GM12864 (cell line): Measurements from ENCODE around the gene PCBP3.

Experiments used
- DNase-seq: peaks from one replicate; pipeline ENCODE4 v3.0.0-alpha.2; 2011; ENCODE audit warnings: low read depth
- H3K4me3 ChIP-seq: 2 replicates; pipeline ENCODE4 v1.5.1; 2011; ENCODE audit warnings: mild to moderate bottlenecking, low read depth, low read length, control low read depth
- TF ChIP-seq, protein P1 (sequence below): IDR thresholded peaks from 2 replicates; pipeline ENCODE4 v1.5.1; 2011; ENCODE audit warnings: low read depth, mild to moderate bottlenecking, moderate library complexity, low read length, control low read depth, inconsistent platforms; ENCODE audit errors: missing control alignments

The PCBP3 gene

DNA sequence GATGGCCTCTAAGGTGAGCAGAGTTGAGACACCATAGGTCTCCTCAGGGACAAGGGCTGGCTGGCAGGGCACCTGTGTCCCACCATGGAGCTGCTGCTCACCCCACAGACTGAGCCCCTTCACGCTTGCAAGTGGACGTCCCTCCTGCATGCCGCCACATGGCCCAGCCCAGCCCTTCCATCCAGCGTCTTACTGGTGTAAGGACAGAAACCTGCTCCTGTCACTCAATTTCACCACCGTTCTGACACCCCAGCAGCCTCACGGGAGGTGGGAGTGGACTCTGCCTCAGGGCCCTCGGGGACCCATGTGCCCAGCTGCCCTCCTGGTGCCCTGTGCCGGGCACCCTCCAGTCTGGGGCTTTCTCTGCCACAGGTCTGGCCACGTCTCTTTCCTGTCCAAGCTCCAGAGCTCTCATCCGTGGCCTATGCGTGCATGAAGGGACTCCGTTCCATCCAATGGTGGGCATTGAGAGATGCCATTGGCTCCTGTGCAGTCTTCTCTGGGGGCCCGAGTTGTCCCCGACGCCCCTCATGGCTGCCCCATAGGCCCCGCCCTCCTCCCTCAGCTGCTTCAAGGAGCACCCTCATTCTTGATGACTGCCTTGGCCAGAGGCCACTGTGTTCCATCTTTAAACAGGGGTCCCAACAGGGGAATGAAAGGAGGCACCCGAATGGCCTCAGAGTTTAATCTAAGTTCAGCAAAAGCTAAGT is 295.4 kb downstream of the PCBP3 start:
- TF ChIP-seq, protein P1, sequence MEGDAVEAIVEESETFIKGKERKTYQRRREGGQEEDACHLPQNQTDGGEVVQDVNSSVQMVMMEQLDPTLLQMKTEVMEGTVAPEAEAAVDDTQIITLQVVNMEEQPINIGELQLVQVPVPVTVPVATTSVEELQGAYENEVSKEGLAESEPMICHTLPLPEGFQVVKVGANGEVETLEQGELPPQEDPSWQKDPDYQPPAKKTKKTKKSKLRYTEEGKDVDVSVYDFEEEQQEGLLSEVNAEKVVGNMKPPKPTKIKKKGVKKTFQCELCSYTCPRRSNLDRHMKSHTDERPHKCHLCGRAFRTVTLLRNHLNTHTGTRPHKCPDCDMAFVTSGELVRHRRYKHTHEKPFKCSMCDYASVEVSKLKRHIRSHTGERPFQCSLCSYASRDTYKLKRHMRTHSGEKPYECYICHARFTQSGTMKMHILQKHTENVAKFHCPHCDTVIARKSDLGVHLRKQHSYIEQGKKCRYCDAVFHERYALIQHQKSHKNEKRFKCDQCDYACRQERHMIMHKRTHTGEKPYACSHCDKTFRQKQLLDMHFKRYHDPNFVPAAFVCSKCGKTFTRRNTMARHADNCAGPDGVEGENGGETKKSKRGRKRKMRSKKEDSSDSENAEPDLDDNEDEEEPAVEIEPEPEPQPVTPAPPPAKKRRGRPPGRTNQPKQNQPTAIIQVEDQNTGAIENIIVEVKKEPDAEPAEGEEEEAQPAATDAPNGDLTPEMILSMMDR = no peak
- no peak overlapping the region for H3K4me3 ChIP-seq
- no peak for DNase-seq

DNA sequence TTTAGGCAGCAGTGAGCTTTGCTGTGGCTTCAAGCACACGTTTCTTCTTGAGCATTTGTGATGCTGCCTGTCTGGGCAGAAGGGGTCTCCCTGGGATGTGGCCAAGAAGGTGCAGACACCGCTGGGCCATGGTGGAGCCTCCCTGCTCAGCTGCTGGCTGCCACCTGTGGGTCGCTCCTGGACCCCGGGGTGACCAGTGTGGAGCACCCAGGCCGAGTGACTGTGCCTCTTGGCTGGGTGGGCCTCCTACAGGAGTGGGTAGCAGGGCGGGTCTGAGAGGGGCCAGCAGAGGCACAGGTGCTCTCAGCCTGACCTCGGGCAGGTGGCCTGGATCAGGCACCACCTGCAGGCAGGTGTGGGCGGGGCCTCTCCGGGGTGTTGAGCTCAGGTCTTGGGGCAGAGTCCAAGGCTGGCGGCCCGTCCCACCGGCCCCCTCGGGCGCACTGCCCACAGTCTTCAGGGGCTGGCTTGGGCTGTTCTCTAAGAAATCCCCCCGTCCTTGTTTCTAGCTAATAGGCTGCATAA is 296.1 kb downstream of the PCBP3 start:
- DNase-seq = no peak
- no peak overlapping the region for H3K4me3 ChIP-seq
- TF ChIP-seq, protein P1 = no peak

DNA sequence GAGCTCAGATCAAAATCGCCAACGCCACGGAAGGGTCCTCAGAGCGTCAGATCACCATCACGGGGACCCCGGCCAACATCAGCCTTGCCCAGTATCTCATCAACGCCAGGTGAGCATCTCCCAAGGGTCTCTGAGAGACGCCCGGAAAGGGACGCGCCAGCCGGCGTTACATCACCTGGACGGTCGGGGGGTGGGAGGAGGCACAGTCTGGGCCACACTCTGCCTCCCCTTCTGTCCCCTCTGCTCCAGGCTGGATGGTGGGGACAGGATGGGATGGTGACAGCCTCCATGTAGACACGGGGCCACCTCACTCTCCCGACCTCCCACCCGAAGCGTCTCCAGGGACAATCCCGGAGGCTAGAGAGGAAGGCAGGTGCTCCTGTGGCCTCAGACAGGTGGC is 296.6 kb downstream of the PCBP3 start:
- no peak for DNase-seq
- TF ChIP-seq, protein P1 = no peak
- no peak overlapping the region for H3K4me3 ChIP-seq

DNA sequence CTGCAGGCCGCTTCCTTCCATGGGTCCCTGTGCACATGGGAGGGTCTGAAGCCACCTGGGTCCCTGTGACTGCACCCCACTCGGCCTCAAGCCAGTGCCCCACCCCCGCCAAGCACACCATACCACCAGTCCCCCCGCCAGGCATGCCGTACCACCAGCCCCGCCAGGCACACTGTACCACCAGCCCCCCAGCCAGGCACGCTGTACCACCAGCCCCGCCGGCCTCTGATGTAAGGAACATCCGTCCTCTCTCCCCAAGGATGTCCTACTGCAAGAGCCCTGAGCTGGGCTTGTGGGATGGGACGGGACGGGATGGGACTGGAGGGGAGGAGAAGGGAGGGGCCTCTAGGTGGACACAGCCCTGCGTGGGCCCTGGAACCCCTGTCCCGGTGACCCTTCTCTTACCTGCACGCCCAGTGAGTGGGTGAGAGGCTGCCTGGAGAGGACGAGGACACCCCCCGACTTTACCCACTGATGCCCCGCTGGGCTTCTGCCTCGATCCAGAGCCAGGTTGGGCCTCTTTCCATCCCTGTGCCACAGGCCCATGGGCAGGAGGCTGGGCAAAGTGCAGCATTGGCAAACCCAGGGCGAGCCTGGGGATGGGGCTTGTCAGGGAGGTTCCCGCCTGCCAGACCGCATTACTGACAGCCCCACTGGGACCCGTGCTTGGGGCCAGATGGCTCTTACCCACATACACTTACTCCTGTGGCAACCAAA is 297.3 kb downstream of the PCBP3 start:
- TF ChIP-seq, protein P1 = no peak
- no peak overlapping the region for H3K4me3 ChIP-seq
- DNase-seq = no peak

DNA sequence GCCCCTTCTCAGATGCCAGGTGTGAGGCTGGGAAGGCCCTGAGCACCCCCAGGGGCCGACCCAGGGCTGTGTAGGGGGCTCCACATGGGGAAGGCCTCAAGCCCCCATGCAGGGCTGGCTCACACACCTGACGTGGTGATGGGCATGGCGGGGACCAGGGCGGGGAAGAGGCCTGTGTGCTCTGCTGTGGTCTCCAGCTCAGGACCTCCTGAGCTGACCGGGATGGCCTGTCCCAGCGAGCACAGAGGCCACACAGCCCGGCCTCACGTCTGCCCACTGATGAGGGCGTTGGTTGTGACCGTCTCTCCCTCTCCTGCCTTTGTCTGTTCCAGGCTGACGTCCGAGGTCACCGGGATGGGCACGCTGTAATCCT is 297.8 kb downstream of the PCBP3 start:
- TF ChIP-seq, protein P1 = no peak
- DNase-seq = no peak
- H3K4me3 ChIP-seq = no peak overlapping the region

DNA sequence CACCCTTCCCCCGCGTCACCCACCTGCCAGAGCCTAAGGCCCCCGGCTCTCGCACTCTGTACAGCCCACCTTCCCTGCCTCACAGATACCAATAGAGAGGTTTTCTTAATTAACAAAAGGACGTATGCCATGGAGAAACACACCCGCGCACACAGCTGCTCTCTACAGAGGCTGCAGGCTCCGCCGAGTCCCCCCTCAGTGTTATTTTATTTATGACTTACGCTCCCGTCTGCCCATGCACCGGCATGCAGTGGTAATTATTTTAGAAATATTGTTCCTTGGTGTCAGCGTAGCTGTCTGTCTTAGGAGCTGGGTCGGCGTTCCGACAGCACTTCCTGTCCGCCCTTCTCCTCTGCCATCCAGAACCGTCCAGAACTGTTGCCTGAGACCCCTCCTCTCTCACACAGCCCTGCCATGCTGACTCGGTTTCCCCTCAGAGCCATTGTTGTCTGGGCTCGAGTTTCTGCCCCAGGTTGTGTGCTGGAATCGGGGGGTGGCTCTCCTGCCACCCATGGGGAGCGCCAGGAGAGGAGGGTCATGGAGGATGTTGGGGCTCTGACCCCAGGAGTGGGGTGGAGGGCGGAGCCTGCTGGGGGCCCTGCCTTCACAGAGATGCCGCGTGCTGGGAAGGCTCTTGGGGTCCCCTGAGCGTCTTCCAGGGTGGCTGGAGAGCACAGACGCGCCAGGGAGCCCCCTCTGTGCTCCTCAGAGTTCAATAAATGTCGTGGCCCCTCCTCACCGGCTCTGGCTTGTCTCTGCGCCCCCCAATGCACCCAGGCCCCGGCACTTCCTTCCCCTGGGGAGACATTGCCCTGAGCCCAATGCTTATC is 298.4 kb downstream of the PCBP3 start:
- DNase-seq = no peak
- H3K4me3 ChIP-seq = no peak overlapping the region
- TF ChIP-seq, protein P1 = no peak
